HFFc6 (cell line): ENCODE data around the gene FBXW8. TPM values are rescaled to one million over a fixed set of nuclear protein-coding genes. Genes with fewer than 3 reads are reported as not detected.

Source experiments
- DNase-seq: peaks from one replicate; pipeline ENCODE4 v3.0.0-alpha.2; 2018
- H3K27ac Mint-ChIP-seq: 2 replicates; pipeline ENCODE4 v1.8.0; 2020; ENCODE audit warnings: mild to moderate bottlenecking, mixed read lengths
- H3K27me3 Mint-ChIP-seq: 2 replicates; pipeline ENCODE4 v1.8.0; 2021; ENCODE audit warnings: mild to moderate bottlenecking, moderate library complexity, mixed read lengths; ENCODE audit not compliant: insufficient read depth
- H3K36me3 Mint-ChIP-seq: 2 replicates; pipeline ENCODE4 v1.8.0; 2021; ENCODE audit warnings: low read depth, mixed read lengths
- H3K4me1 Mint-ChIP-seq: 2 replicates; pipeline ENCODE4 v1.8.0; 2020; ENCODE audit warnings: low read depth, mixed read lengths
- H3K4me3 Mint-ChIP-seq: 2 replicates; pipeline ENCODE4 v1.8.0; 2020; ENCODE audit warnings: mild to moderate bottlenecking, moderate library complexity, mixed read lengths
- H3K9me3 Mint-ChIP-seq: 2 replicates; pipeline ENCODE4 v1.8.0; 2020; ENCODE audit warnings: mild to moderate bottlenecking, mixed read lengths
- CTCF ChIP-seq: fragments of 200-600 bp; sonication (generic); IDR thresholded peaks from 2 replicates; pipeline ENCODE4 v1.5.0; 2021; ENCODE audit warnings: antibody characterized with exemption, mild to moderate bottlenecking
- total RNA-seq, 6 experiments: library from RNA; stranded (reverse); fragmentation: NEBNext Ultra II Directional; extraction: Animal tissue kit (Norgen Biotek cat#: 25700); gene quantifications; 2 replicates in 1 of 6; 3 replicates in 5 of 6; pipeline ENCODE4 v1.2.3, GENCODE V29; 2021

The FBXW8 gene
- total RNA-seq, 6 experiments from 2014 or later, result 15.3 to 20.5 (median 18.5) TPM

GRCh38 chr12:117064049-117064448, 153.3 kb downstream of the FBXW8 start:
- Mint-ChIP-seq H3K4me3 (no peak overlapping the region), H3K9me3 (no peaks in the 10 kb centered on the region), H3K27me3 (peaks cover 38% of the 10 kb centered on the region), H3K27ac (no peak overlapping the region), H3K4me1 (peaks cover 6% of the 10 kb centered on the region; the same call in 1 of the 2 replicates), H3K36me3 (no peaks in the 10 kb centered on the region)
- no peak for DNase-seq
- TF ChIP-seq CTCF, result no peak

GRCh38 chr12:117064596-117064995, 153.8 kb downstream of the FBXW8 start:
- H3K4me3 Mint-ChIP-seq, result no peak overlapping the region
- H3K9me3 Mint-ChIP-seq, result no peaks in the 10 kb centered on the region
- H3K27ac Mint-ChIP-seq, result no peak overlapping the region

GRCh38 chr12:117067016-117067415, 156.3 kb downstream of the FBXW8 start:
- Mint-ChIP-seq H3K4me3 (no peak overlapping the region), H3K36me3 (no peaks in the 10 kb centered on the region), H3K9me3 (no peaks in the 10 kb centered on the region), H3K27me3 (peaks cover 32% of the 10 kb centered on the region), H3K27ac (no peak overlapping the region), H3K4me1 (no peaks in the 10 kb centered on the region)
- no peak for DNase-seq
- no peak for TF ChIP-seq CTCF

More at GRCh38 chr12:117064596-117064995, 153.8 kb downstream of the FBXW8 start:
- H3K27me3 Mint-ChIP-seq, result peaks cover 41% of the 10 kb centered on the region
- H3K4me1 Mint-ChIP-seq, result peaks cover 6% of the 10 kb centered on the region; the same call in 1 of the 2 replicates
- no peak for DNase-seq
- no peak for TF ChIP-seq CTCF
- no peaks in the 10 kb centered on the region for H3K36me3 Mint-ChIP-seq

GRCh38 chr12:117067638-117068037, 156.9 kb downstream of the FBXW8 start:
- no peak overlapping the region for H3K27ac Mint-ChIP-seq

DNA sequence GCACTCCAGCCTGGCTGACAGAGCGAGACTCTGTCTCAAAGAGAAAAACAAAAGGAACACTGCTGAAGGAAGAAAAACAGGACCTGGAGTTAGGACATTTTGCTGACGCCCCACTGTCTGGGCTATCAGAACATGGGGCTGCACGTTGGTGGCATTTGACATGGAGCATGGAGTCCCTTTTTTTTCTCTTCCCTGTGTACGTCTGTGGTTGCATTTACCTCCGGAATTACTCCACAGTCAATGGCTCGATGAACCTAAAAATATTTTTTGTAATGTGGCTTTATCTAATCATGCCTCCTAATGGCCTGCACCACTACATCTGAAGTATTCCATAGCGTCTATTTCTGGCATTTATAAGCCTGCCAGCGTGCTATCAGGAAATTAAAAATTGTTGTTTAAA, 157.7 kb downstream of the FBXW8 start:
- Mint-ChIP-seq H3K4me1 (no peaks in the 10 kb centered on the region), H3K9me3 (no peaks in the 10 kb centered on the region), H3K27ac (no peak overlapping the region), H3K4me3 (no peak overlapping the region), H3K27me3 (peaks cover 38% of the 10 kb centered on the region), H3K36me3 (no peaks in the 10 kb centered on the region)
- DNase-seq, result no peak
- TF ChIP-seq CTCF, result no peak

More at GRCh38 chr12:117067638-117068037, 156.9 kb downstream of the FBXW8 start:
- H3K4me1 Mint-ChIP-seq, result no peaks in the 10 kb centered on the region
- H3K9me3 Mint-ChIP-seq, result no peaks in the 10 kb centered on the region
- TF ChIP-seq CTCF, result no peak
- peaks cover 34% of the 10 kb centered on the region for H3K27me3 Mint-ChIP-seq
- no peak overlapping the region for H3K4me3 Mint-ChIP-seq
- H3K36me3 Mint-ChIP-seq, result no peaks in the 10 kb centered on the region
- no peak for DNase-seq
